ENCODE data around the gene OR5K3. TPM values are rescaled to one million over a fixed set of nuclear protein-coding genes. Genes with fewer than 3 reads are reported as not detected.

OR5K3 gene
- not detected for total RNA-seq (2013)
- polyA plus RNA-seq (not detected), polyA minus RNA-seq (not detected in 2 replicates), total RNA-seq (0 to 0.46 (median 0) reads per million in 11 experiments)

DNA sequence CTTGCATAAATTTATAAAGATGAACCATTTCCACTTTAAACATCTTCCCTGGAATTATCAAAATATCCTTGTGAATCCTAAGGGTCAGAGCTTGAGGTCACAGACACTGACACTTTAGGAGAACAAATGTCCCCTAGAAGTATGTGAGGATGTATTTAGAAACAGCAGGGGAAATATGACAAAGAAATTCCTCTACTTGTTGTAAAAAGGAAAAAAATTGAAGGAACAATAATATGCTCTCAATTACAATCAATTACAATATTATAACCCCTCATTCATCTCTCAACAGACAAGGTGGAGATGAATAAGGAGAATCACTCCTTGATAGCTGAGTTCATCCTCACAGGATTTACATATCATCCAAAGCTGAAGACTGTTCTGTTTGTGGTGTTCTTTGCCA, at the start of gene OR5K3:
TSS of gene OR5K3 (plus strand) at position 301 of the 400 bp plus-strand sequence. CDS start at position 301, 0 bp downstream.
- Histone ChIP-seq H3K79me2 (ENCODE audit: insufficient read depth, low read length) (no peaks in the 10 kb centered on the region), H3K4me3 (replicated peaks in 1 of 3; ENCODE audit: low read depth in 2 of 3, low read length in 3 of 3) (no peak within 1 kb of the TSS), H3K9ac (ENCODE audit: insufficient read depth, low read length, poor library complexity, severe bottlenecking) (no peak within 1 kb of the TSS), H3K4me1 (ENCODE audit: control insufficient read depth in 1 of 2, insufficient read depth in 2 of 2, low read length in 2 of 2) (no peaks in the 10 kb centered on the region), H3K27ac (ENCODE audit: low read depth in 1 of 2, low read length in 2 of 2) (no peak within 1 kb of the TSS), H3K27me3 (ENCODE audit: control insufficient read depth in 2 of 2, insufficient read depth in 2 of 2, low read length in 2 of 2) (no peaks in the 10 kb centered on the region), H4K20me1 (ENCODE audit: insufficient read depth, low read length) (no peaks in the 10 kb centered on the region), H3K36me3 (replicated peaks in 1 of 2; ENCODE audit: control insufficient read depth in 1 of 2, insufficient read depth in 2 of 2, low read length in 2 of 2) (no peaks in the 10 kb centered on the region), H2AFZ (ENCODE audit: insufficient read depth, low read depth, low read length, poor library complexity, severe bottlenecking) (no peak within 1 kb of the TSS), H3K9me3 (replicated peaks in 1 of 2; ENCODE audit: control insufficient read depth in 1 of 2, insufficient read depth in 1 of 2, low read length in 2 of 2) (no peaks in the 10 kb centered on the region), H3K4me2 (replicated peaks; ENCODE audit: extremely low read depth, low read length, poor library complexity, severe bottlenecking) (no peak within 1 kb of the TSS)
- no peak for DNase-seq
- H3K9me3 Mint-ChIP-seq: peaks cover 0 to 3% (median 0%) of the 10 kb centered on the region in 7 donors
- TF ChIP-seq CTCF (IDR thresholded peaks at IDR 0.05): no peak
- intact Hi-C loops (cut with micrococcal nuclease): no loop called here
- H3K4me1 Mint-ChIP-seq: no peaks in the 10 kb centered on the region
- H3K4me3 Mint-ChIP-seq: no peak within 1 kb of the TSS
- H3K27me3 Mint-ChIP-seq (ENCODE audit: low read depth in 3 of 3): peaks cover 0 to 1% (median 0%) of the 10 kb centered on the region in 3 donors
- no peaks in the 10 kb centered on the region for H3K36me3 Mint-ChIP-seq
- no peak within 1 kb of the TSS for H3K27ac Mint-ChIP-seq

GRCh38 chr3:98341758-98342157, 48.7 kb upstream of the OR5K3 start:
- Histone ChIP-seq H2AFZ (ENCODE audit: insufficient read depth, low read depth, low read length, poor library complexity, severe bottlenecking) (no peak overlapping the region), H4K20me1 (ENCODE audit: insufficient read depth, low read length) (no peaks in the 10 kb centered on the region), H3K4me1 (ENCODE audit: control insufficient read depth in 1 of 2, insufficient read depth in 2 of 2, low read length in 2 of 2) (no peaks in the 10 kb centered on the region), H3K27ac (ENCODE audit: low read depth in 1 of 2, low read length in 2 of 2) (no peak overlapping the region), H3K27me3 (ENCODE audit: control insufficient read depth in 2 of 2, insufficient read depth in 2 of 2, low read length in 2 of 2) (peaks cover 0 to 3% of the 10 kb centered on the region in 2 donors), H3K36me3 (replicated peaks in 1 of 2; ENCODE audit: control insufficient read depth in 1 of 2, insufficient read depth in 2 of 2, low read length in 2 of 2) (no peaks in the 10 kb centered on the region), H3K79me2 (ENCODE audit: insufficient read depth, low read length) (no peaks in the 10 kb centered on the region), H3K4me2 (replicated peaks; ENCODE audit: extremely low read depth, low read length, poor library complexity, severe bottlenecking) (no peak overlapping the region), H3K4me3 (replicated peaks in 1 of 3; ENCODE audit: low read depth in 2 of 3, low read length in 3 of 3) (no peak overlapping the region), H3K9ac (ENCODE audit: insufficient read depth, low read length, poor library complexity, severe bottlenecking) (no peak overlapping the region), H3K9me3 (replicated peaks in 1 of 2; ENCODE audit: control insufficient read depth in 1 of 2, insufficient read depth in 1 of 2, low read length in 2 of 2) (no peaks in the 10 kb centered on the region)
- peaks cover 7% of the 10 kb centered on the region for H3K4me1 Mint-ChIP-seq
- H3K4me3 Mint-ChIP-seq: no peak overlapping the region
- TF ChIP-seq CTCF (IDR thresholded peaks at IDR 0.05): no peak
- no peaks in the 10 kb centered on the region for H3K9me3 Mint-ChIP-seq
- peaks cover 1 to 7% (median 3%) of the 10 kb centered on the region in 3 donors for H3K27me3 Mint-ChIP-seq (ENCODE audit: low read depth in 3 of 3)
- no peak overlapping the region for H3K27ac Mint-ChIP-seq
- intact Hi-C loops (cut with micrococcal nuclease): no loop called here
- H3K36me3 Mint-ChIP-seq: no peaks in the 10 kb centered on the region
- WGBS (ENCODE audit: insufficient coverage): no CpG with 5 or more reads among the region's 6 CpGs
- DNase-seq: no peak
